T-helper 1 cell treated with Interleukin-12 subunit alpha and Interleukin-12 subunit beta and Interleukin-4 antibody, amounts not matched to agents 30 μg/mL and 1 μg/mL, for 36 hours (primary cell): Measurements from ENCODE around the gene LILRB5.
"Not testable (repeated sequence)": the region's sequence is repeated elsewhere in the genome, so short reads cannot be mapped to it uniquely, and the experiment has no call there.

Experiments
- H3K27ac Mint-ChIP-seq: one replicate; pipeline ENCODE4 v1.8.0; 2021; ENCODE audit warnings: mild to moderate bottlenecking, mixed read lengths
- H3K27me3 Mint-ChIP-seq: one replicate; pipeline ENCODE4 v1.8.0; 2021; ENCODE audit warnings: low read depth, mixed read lengths
- H3K36me3 Mint-ChIP-seq: one replicate; pipeline ENCODE4 v1.8.0; 2021; ENCODE audit warnings: low read depth, mixed read lengths
- H3K4me1 Mint-ChIP-seq: one replicate; pipeline ENCODE4 v1.8.0; 2021; ENCODE audit warnings: low read depth, mixed read lengths
- H3K4me3 Mint-ChIP-seq: one replicate; pipeline ENCODE4 v1.8.0; 2021; ENCODE audit warnings: mild to moderate bottlenecking, moderate library complexity, mixed read lengths
- H3K9me3 Mint-ChIP-seq: one replicate; pipeline ENCODE4 v1.8.0; 2021; ENCODE audit warnings: mixed read lengths

The LILRB5 gene

GRCh38 chr19:54281007-54281728 is 24.1 kb upstream of the LILRB5 start, which contains the start of gene LILRB2:
Gene LILRB2, minus strand, starts transcription at chr19:54281110. Its CDS starts 614 bp downstream, at chr19:54280496.
- no peak within 1 kb of the TSS for H3K4me3 Mint-ChIP-seq
- H3K27me3 Mint-ChIP-seq, result peaks cover 30% of the 10 kb centered on the region
- H3K4me1 Mint-ChIP-seq, result peaks cover 4% of the 10 kb centered on the region
- no peaks in the 10 kb centered on the region for H3K9me3 Mint-ChIP-seq
- no peaks in the 10 kb centered on the region for H3K36me3 Mint-ChIP-seq
- H3K27ac Mint-ChIP-seq, result no peak within 1 kb of the TSS

DNA sequence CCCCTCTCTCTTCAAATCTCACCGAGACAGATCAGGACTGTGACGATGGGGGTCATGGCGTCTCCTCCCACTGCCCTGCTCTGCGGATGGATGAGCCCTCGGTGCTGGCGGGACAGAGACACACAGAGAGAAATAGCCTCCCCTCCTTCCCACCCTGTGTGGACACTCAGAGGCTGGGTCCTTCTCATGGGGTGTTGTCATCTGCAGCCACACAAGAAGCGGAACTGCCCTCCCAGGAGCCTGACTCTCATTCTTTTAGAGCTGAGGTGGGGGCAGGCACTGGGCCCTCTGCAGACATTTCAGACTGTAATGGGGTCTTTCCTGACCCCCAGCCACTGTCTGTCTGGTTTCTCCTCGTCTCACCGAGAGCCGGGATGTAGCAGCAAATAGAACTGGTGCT is 23.4 kb upstream of the LILRB5 start:
- H3K27ac Mint-ChIP-seq, H3K9me3 Mint-ChIP-seq, H3K4me1 Mint-ChIP-seq, H3K4me3 Mint-ChIP-seq, H3K36me3 Mint-ChIP-seq: not testable (repeated sequence)
- peaks cover 30% of the 10 kb centered on the region for H3K27me3 Mint-ChIP-seq

- H3K9me3 Mint-ChIP-seq, H3K4me3 Mint-ChIP-seq, H3K36me3 Mint-ChIP-seq, H3K27ac Mint-ChIP-seq, H3K4me1 Mint-ChIP-seq: not testable (repeated sequence)
- peaks cover 30% of the 10 kb centered on the region for H3K27me3 Mint-ChIP-seq
Observed at GRCh38 chr19:54280025-54280424, 23.0 kb upstream of the LILRB5 start.

DNA sequence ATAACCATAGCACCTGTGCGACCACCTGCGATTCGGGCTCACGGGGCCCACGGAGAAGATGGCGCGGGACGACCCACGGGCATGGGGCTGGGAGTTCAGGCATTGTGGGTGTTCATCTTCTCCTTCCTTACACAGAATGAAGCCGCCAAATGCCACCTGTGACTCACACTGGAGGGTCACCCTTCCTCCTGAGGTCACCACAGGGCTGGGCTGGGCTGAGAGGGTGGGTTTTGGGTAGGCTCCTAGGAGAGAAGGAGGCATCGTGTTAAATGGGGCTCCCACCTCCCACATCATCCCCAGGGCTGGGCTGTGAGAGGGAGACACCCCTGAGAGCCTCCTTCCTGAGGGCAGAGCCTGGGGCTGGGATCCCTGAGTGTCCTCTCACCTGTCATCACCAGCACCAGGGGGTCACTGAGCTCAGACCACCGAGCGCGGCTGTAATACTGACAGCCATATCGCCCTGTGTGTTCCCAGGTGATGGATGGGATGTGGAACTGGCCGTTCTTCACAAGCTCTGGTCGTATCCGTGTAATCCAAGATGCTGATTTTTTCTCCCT is 22.4 kb upstream of the LILRB5 start:
- Mint-ChIP-seq H3K4me3 (no peak overlapping the region), H3K27ac (no peak overlapping the region)

DNA sequence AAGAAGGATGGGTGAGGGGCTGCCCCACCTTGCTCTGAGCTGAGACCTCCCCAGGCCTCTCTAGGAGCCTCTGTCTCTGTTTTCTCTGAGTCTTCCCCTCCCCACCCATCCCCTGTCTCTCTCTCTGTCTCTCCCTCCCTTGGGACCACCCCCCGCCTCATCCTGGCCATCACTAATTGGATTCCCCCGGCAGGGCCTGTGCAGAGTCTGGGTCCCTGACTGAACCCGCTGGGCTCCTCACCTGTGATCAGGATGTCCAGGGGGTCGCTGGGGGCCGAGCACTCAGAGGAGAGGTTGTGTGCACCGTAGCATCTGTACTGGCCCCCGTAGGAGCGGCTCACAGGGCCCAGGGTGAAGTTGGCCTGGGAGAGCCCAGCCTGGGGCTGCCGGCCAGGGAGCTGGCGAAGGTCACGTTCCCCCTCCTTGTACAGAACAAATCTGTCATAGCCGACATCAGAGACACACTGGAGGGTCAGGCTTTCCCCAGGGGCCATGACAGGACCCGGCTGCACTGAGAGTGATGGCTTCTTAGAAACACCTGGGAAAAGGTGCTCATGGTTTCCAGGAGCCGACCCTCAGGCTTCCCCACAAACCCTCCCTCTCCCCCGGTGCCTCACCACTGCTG is 21.6 kb upstream of the LILRB5 start:
- H3K27ac Mint-ChIP-seq, H3K4me1 Mint-ChIP-seq, H3K4me3 Mint-ChIP-seq, H3K36me3 Mint-ChIP-seq, H3K9me3 Mint-ChIP-seq: not testable (repeated sequence)
- H3K27me3 Mint-ChIP-seq, result peaks cover 27% of the 10 kb centered on the region

More for the DNA sequence above, 22.4 kb upstream of the LILRB5 start:
- peaks cover 26% of the 10 kb centered on the region for H3K27me3 Mint-ChIP-seq
- no peaks in the 10 kb centered on the region for H3K36me3 Mint-ChIP-seq
- H3K9me3 Mint-ChIP-seq, result no peaks in the 10 kb centered on the region
- H3K4me1 Mint-ChIP-seq, result peaks cover 4% of the 10 kb centered on the region

GRCh38 chr19:54278056-54278455 is 21.0 kb upstream of the LILRB5 start:
- not testable (repeated sequence) for H3K4me3 Mint-ChIP-seq, H3K4me1 Mint-ChIP-seq, H3K27ac Mint-ChIP-seq, H3K36me3 Mint-ChIP-seq, H3K9me3 Mint-ChIP-seq
- peaks cover 23% of the 10 kb centered on the region for H3K27me3 Mint-ChIP-seq

GRCh38 chr19:54277111-54277615 is 20.1 kb upstream of the LILRB5 start:
- not testable (repeated sequence) for H3K4me3 Mint-ChIP-seq, H3K9me3 Mint-ChIP-seq, H3K36me3 Mint-ChIP-seq, H3K27ac Mint-ChIP-seq, H3K4me1 Mint-ChIP-seq
- H3K27me3 Mint-ChIP-seq, result peaks cover 20% of the 10 kb centered on the region

DNA sequence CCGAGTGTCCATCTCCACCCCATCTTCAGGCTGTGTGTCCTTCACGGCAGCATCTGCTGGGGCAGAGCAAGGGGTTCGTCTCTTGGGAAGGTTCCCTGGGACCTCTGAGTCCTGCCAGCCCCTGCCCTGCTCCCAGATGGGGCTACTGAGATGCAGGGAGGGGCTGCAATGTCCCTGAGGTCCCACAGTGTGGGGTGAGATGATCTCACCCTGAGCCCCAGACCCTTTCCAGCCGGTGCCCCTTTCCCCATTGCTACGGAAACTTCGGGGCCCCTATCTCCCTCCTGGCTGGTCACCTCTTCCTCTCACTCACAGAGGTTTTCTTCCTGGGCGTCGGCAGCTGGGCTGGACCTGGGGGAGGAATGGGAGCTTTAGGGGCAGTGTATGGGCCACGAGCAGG is 18.9 kb upstream of the LILRB5 start:
- Mint-ChIP-seq H3K9me3 (no peaks in the 10 kb centered on the region), H3K4me3 (no peak overlapping the region), H3K36me3 (no peaks in the 10 kb centered on the region), H3K27ac (no peak overlapping the region), H3K4me1 (no peaks in the 10 kb centered on the region), H3K27me3 (peaks cover 12% of the 10 kb centered on the region)

DNA sequence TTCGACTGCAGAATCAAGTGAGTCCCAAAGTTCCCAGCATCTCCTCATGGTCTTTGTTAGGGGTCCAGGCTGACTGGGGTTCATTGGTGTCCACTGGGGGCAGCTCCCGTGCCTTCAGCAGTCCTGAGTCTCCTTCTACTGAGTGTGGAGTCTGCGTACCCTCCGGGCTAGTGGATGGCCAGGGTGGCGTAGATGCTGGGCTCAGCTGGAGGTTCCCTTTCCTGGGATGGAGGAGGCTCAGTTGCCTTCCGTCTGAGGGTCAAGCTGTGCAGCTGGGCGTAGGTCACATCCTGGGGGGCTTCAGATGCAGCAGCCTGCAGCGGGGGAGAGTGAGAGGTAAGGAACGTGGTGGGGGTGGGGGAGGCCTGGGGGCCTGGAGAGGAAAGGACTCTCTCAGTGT is 17.4 kb upstream of the LILRB5 start:
- not testable (repeated sequence) for H3K4me3 Mint-ChIP-seq, H3K4me1 Mint-ChIP-seq, H3K27me3 Mint-ChIP-seq, H3K27ac Mint-ChIP-seq, H3K9me3 Mint-ChIP-seq, H3K36me3 Mint-ChIP-seq

DNA sequence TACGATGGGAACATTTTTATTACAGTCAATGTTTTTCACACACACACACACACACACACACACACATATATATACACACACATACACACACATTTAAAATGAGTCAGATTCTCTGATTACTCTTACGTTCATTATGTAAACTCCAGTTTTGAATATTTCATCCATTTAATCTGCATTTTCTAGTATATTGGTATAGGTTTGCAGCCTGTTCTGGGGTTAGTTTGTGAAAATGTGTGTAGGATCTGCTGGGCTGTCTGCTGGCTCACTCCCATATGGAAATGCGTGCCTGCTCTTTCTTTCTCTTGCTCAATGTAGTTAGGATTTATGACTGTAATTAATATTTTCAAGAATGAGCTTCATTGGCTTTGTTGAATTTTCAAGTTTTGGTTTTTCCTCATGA is 16.7 kb upstream of the LILRB5 start:
- H3K27me3 Mint-ChIP-seq, result peaks cover 8% of the 10 kb centered on the region
- no peak overlapping the region for H3K27ac Mint-ChIP-seq
- H3K4me3 Mint-ChIP-seq, result no peak overlapping the region
- H3K9me3 Mint-ChIP-seq, result no peaks in the 10 kb centered on the region
- no peaks in the 10 kb centered on the region for H3K36me3 Mint-ChIP-seq
- H3K4me1 Mint-ChIP-seq, result no peaks in the 10 kb centered on the region

DNA sequence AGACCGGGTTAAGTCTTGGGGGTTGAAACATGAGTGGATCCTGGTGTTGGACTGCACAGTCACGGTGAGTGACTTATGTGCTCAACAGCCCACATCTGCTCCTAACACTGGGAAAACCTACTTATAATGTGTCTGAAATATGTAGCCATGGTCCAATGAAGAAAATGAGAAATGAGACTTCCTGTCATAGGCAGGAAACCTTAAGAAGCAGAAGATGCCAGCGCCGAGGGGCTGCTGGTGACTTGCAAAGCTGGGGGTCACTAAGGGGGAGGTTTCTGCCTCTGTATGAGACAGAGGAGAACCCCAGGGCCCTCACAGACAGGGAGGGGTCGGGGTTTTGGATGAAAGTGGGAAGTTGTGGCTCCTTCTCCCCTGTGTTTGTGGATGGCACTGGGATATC is 15.1 kb upstream of the LILRB5 start:
- peaks cover 17% of the 10 kb centered on the region for H3K27me3 Mint-ChIP-seq
- not testable (repeated sequence) for H3K9me3 Mint-ChIP-seq, H3K36me3 Mint-ChIP-seq, H3K4me3 Mint-ChIP-seq, H3K27ac Mint-ChIP-seq, H3K4me1 Mint-ChIP-seq

- H3K36me3 Mint-ChIP-seq, H3K9me3 Mint-ChIP-seq, H3K4me3 Mint-ChIP-seq, H3K4me1 Mint-ChIP-seq, H3K27ac Mint-ChIP-seq: not testable (repeated sequence)
- H3K27me3 Mint-ChIP-seq, result peaks cover 17% of the 10 kb centered on the region
Observed at GRCh38 chr19:54271587-54271986, 14.5 kb upstream of the LILRB5 start.

DNA sequence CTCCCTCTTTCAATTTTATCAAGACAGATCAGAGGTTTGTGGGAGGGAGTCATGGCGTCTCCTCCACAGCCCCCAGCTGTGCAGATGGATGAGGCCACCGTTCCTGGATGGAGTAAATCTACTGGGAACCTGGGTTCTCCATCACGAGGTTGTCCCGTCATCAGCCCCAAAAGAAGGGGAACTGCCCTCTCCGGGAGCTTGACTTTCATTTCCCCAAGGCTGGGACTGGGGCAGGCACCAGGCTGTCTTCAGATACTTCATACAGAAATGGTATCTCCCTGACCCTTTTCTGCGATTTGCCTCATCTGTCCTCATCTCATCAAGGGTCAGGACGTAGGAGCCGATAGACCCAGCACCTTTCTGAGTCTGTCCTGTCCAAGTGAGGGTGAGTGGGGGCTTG is 14.0 kb upstream of the LILRB5 start:
- Mint-ChIP-seq H3K4me3 (no peak overlapping the region), H3K9me3 (no peaks in the 10 kb centered on the region), H3K4me1 (no peaks in the 10 kb centered on the region), H3K27me3 (peaks cover 17% of the 10 kb centered on the region), H3K27ac (no peak overlapping the region), H3K36me3 (no peaks in the 10 kb centered on the region)

GRCh38 chr19:54268936-54269335 is 11.9 kb upstream of the LILRB5 start:
- Mint-ChIP-seq H3K9me3 (no peaks in the 10 kb centered on the region), H3K4me3 (no peak overlapping the region), H3K36me3 (no peaks in the 10 kb centered on the region), H3K27ac (no peak overlapping the region), H3K27me3 (peaks cover 20% of the 10 kb centered on the region), H3K4me1 (peaks cover 2% of the 10 kb centered on the region)

GRCh38 chr19:54266133-54266532 is 9.1 kb upstream of the LILRB5 start:
- Mint-ChIP-seq H3K4me1 (peaks cover 2% of the 10 kb centered on the region), H3K9me3 (no peaks in the 10 kb centered on the region), H3K4me3 (no peak overlapping the region), H3K27ac (no peak overlapping the region), H3K36me3 (no peaks in the 10 kb centered on the region), H3K27me3 (peaks cover 16% of the 10 kb centered on the region)
